Activated CD4-positive, alpha-beta memory T cell treated with anti-CD3 and anti-CD28 coated beads, Interleukin-2, amount 10 ng/mL, durations not matched to agents 7 days and 5 days (primary cell): ENCODE results near the gene NCAM2. TPM values are rescaled to one million over a fixed set of nuclear protein-coding genes. Genes with fewer than 3 reads are reported as not detected.
A peak's percentile ranks its signal among the peaks of the same experiment; 100 is the strongest.
"Not testable (repeated sequence)": the region's sequence is repeated elsewhere in the genome, so short reads cannot be mapped to it uniquely, and the experiment has no call there.

Experiments used
- CTCF ChIA-PET: fragments of 350-600 bp; sonication (Branson Sonifier 250); formaldehyde crosslinking; loops from one replicate; lab custom pipeline; 2021; ENCODE audit warnings: antibody characterized with exemption, inconsistent platforms; lab: Charles Lee
- POLR2A ChIA-PET: fragments of 350-600 bp; sonication (Branson Sonifier 250); formaldehyde crosslinking; loops from one replicate; lab custom pipeline; 2021; ENCODE audit warnings: antibody characterized with exemption; lab: Charles Lee
- DNase-seq: peaks from one replicate; pipeline ENCODE4 v3.0.0-alpha.2; 2020
- H3K27ac Mint-ChIP-seq: one replicate; pipeline ENCODE4 v1.8.0; 2021; ENCODE audit warnings: mild to moderate bottlenecking, mixed read lengths
- H3K27me3 Mint-ChIP-seq: one replicate; pipeline ENCODE4 v1.8.0; 2021; ENCODE audit warnings: mixed read lengths
- H3K36me3 Mint-ChIP-seq: one replicate; pipeline ENCODE4 v1.8.0; 2021; ENCODE audit warnings: low read depth, mixed read lengths
- H3K4me1 Mint-ChIP-seq: one replicate; pipeline ENCODE4 v1.8.0; 2021; ENCODE audit warnings: mixed read lengths
- H3K4me3 Mint-ChIP-seq: one replicate; pipeline ENCODE4 v1.8.0; 2021; ENCODE audit warnings: mild to moderate bottlenecking, mixed read lengths
- H3K9me3 Mint-ChIP-seq: one replicate; pipeline ENCODE4 v1.8.0; 2021; ENCODE audit warnings: mixed read lengths
- total RNA-seq, 2 experiments: library from RNA; stranded (reverse); gene quantifications; one replicate each; pipeline ENCODE4 v1.2.3, GENCODE V29; 2021

NCAM2 gene
- total RNA-seq, 2 experiments from 2014 or later: not detected

DNA sequence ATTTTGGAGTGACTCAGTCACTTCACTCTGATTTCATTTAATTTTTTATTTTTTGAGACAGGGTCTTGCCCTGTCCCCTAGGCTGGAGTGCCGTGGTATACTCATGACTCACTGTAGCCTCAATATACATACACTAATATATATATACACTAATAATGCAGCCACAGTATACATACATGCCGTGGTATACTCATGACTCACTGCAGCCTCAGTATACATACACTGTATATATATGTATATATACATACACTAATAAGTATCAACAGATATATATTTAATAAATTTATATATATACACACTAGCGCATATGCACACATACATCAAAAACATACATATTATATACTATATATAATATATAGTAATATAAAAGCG is 149.2 kb downstream of the NCAM2 start:
- Mint-ChIP-seq H3K9me3 (peaks cover 2% of the 10 kb centered on the region), H3K36me3 (no peaks in the 10 kb centered on the region), H3K4me1 (no peaks in the 10 kb centered on the region), H3K27me3 (no peaks in the 10 kb centered on the region), H3K4me3 (no peak overlapping the region), H3K27ac (no peak overlapping the region)
- DNase-seq: no peak
- ChIA-PET CTCF (no interaction called here), POLR2A (no interaction called here)

DNA sequence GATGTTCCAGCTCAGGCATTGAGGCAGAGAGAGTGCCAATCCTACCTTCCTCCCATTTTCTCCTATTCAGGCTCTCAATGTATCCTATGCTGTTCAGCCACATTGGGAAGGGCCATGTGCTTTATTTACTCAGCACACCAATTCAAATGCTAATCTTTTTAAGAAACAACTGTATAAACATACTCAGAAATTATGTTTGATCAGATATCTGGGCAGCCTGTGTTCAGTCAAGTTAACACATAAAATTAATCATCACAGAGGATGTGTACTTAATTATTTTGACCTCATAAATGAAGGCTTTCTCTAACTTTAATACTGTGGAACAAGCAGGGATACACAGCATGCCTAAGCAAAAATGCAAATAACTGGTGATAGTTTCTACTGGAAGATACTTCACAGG is 149.8 kb downstream of the NCAM2 start:
- H3K9me3 Mint-ChIP-seq: peaks cover 2% of the 10 kb centered on the region
- H3K27me3 Mint-ChIP-seq: no peaks in the 10 kb centered on the region
- H3K27ac Mint-ChIP-seq: no peak overlapping the region
- no peak for DNase-seq
- CTCF ChIA-PET: no interaction called here
- POLR2A ChIA-PET: no interaction called here
- H3K4me1 Mint-ChIP-seq: no peaks in the 10 kb centered on the region
- H3K36me3 Mint-ChIP-seq: no peaks in the 10 kb centered on the region
- H3K4me3 Mint-ChIP-seq: no peak overlapping the region

DNA sequence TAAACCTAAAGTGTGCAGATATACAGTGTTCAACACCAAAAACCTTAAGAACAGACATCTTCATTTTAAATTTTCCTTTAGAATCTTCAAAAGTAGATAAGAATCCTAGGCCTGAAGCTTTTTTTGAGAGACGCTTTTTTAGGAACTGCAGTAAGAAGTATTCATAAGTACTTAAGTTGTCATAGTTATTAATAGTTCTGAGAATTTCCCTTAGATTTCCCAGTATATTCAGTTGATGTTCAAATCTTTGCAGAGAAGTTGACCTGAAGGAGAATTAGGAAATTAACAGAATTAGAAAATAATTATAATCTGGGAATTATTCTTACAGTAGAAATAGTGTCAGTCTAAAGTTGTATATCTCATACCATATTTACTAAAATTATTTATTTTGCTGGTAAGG is 150.3 kb downstream of the NCAM2 start:
- H3K9me3 Mint-ChIP-seq: peaks cover 2% of the 10 kb centered on the region
- no peaks in the 10 kb centered on the region for H3K27me3 Mint-ChIP-seq
- H3K36me3 Mint-ChIP-seq: no peaks in the 10 kb centered on the region
- no peak for DNase-seq
- ChIA-PET CTCF (no interaction called here), POLR2A (no interaction called here)
- no peak overlapping the region for H3K4me3 Mint-ChIP-seq
- no peak overlapping the region for H3K27ac Mint-ChIP-seq
- H3K4me1 Mint-ChIP-seq: no peaks in the 10 kb centered on the region

DNA sequence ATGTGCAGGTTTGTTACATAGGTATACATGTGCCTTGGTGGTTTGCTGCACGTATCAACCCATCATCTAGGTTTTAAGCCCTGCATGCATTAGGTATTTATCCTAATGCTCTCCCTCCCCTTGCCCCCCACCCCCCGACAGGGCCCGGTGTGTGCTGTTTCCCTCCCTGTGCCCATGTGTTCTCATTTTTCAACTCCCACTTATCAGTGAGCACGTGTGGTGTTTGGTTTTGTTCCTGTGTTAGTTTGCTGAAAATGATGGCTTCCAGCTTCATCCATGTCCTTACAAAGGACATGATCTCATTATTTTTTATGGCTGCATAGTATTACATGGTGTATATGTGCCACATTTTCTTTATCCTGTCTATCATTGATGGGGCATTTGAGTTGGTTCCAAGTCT is 151.2 kb downstream of the NCAM2 start:
- H3K4me3 Mint-ChIP-seq, H3K4me1 Mint-ChIP-seq, H3K9me3 Mint-ChIP-seq, H3K36me3 Mint-ChIP-seq, POLR2A ChIA-PET, DNase-seq, H3K27me3 Mint-ChIP-seq, H3K27ac Mint-ChIP-seq, CTCF ChIA-PET: not testable (repeated sequence)

DNA sequence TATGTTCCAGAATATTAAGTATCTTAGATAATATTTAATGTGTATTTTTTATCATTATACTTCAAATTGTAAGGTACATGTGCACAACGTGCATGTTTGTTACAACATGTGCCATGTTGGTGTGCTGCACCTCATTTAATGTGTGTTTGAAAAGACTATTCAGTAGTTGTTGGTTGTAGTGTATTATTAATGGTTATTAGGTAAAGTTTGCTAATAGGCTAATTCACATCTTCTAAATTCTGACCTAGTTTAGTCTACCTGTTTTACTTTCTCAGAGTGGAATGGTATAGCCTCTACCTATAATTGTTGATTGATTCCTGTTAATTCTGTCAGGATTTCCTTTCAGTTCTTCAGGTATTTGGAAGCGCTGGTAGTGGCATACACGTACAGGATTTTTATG is 153.0 kb downstream of the NCAM2 start:
- Mint-ChIP-seq H3K27ac (no peak overlapping the region), H3K9me3 (no peaks in the 10 kb centered on the region), H3K27me3 (no peaks in the 10 kb centered on the region), H3K4me3 (no peak overlapping the region), H3K4me1 (no peaks in the 10 kb centered on the region), H3K36me3 (no peaks in the 10 kb centered on the region)
- ChIA-PET CTCF (no interaction called here), POLR2A (no interaction called here)
- DNase-seq: no peak

DNA sequence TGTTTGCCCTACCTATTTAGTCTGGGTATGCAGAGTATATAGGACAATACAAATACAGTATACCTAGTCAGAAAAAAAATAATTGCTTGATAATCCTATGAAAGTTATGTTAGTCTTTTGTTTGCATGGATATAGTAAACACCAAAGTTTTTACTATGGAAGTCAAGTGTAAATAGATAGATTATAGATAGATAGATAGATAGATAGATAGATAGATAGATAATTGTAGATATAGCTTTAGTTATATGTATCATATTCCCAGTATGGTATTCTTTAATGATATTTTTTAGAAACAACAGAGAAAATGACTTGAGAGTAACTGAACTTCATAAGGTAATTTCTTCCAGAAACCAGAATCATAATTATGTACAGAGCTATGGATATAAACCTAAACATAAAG is 158.2 kb downstream of the NCAM2 start:
- no peaks in the 10 kb centered on the region for H3K36me3 Mint-ChIP-seq
- POLR2A ChIA-PET: no interaction called here

DNA sequence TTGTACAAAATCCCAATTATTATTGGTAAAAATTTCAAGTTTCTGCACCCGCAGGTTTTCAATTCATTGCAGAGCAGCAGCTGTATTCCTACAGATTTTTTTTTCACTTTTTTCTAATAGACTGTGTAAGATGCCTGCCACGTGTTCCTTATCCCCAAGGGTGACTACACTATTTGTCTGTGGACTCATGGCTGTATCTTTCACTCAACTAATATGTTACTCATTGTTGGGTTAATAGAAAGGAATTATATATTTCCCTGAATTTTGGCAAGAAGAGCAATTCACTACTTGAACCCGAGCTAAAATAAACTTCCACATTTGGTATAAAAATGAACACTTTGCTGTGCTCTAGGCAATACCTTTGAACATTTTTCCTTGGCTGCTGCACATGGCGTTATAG is 158.7 kb downstream of the NCAM2 start:
- POLR2A ChIA-PET: no interaction called here
- H3K4me1 Mint-ChIP-seq: no peaks in the 10 kb centered on the region
- no peak overlapping the region for H3K27ac Mint-ChIP-seq
- DNase-seq: no peak
- H3K4me3 Mint-ChIP-seq: no peak overlapping the region
- no peaks in the 10 kb centered on the region for H3K27me3 Mint-ChIP-seq
- H3K9me3 Mint-ChIP-seq: no peaks in the 10 kb centered on the region
- no peaks in the 10 kb centered on the region for H3K36me3 Mint-ChIP-seq
- CTCF ChIA-PET: no interaction called here

More for the DNA sequence above, 158.2 kb downstream of the NCAM2 start:
- Mint-ChIP-seq H3K4me3 (no peak overlapping the region), H3K4me1 (no peaks in the 10 kb centered on the region), H3K27ac (no peak overlapping the region), H3K27me3 (no peaks in the 10 kb centered on the region), H3K9me3 (no peaks in the 10 kb centered on the region)
- DNase-seq: no peak
- CTCF ChIA-PET: no interaction called here

DNA sequence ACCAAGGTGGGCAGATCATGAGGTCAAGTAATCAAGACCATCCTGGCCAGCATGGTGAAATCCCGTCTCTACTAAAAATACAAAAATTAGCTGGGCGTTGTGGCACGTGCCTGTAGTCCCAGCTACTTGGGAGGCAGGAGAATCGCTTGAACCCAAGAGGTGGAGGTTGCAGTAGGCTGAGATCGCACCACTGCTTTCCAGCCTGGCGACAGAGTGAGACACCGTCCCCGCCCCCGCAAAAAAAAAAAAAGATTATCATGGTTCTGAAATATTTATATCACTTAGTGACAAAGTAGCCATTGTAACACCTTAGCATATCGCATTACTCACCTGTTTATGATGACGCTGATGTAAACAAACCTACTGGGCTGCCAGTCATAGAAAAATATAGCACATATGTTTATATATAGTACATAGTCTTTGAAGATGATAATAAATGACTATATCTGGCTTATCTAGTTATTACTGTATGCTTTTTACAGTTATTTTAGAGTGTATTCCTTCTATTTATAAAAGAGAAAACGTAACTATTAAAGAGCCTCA is 160.2 kb downstream of the NCAM2 start:
- Mint-ChIP-seq H3K9me3 (no peaks in the 10 kb centered on the region), H3K36me3 (no peaks in the 10 kb centered on the region), H3K27me3 (no peaks in the 10 kb centered on the region), H3K4me3 (no peak overlapping the region), H3K4me1 (no peaks in the 10 kb centered on the region), H3K27ac (no peak overlapping the region)
- ChIA-PET CTCF (no interaction called here), POLR2A (no interaction called here)
- no peak for DNase-seq

DNA sequence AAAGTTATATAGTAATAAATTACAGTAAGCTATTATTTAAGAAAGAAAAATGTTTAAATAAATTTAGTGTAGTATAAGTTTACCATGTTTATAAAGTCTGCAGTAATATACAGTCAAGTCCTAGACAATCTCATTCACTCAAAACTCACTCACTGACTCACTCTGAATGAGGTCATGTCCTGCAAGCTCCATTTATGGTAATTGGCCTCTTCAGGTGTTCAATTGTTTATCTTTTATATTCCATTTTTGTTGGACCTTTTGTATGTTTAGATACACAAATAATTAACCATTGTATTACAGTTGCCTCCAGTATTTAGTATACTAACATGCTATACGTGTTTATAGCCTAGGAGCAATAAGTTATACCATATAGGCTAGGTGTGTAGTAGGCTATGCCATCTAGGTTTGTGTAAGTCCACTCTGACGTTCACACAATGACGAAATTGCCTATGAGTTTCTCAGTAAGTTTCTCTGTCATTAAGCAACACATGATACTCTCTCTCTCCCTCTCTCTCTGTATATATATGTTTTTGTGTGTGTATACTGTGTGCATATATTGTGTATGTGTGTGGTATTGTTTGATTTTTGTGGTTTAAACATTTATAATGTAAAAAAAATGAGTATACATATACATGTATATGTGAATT is 161.2 kb downstream of the NCAM2 start:
- DNase-seq: no peak
- H3K27ac Mint-ChIP-seq: no peak overlapping the region
- no peak overlapping the region for H3K4me3 Mint-ChIP-seq
- peaks cover 1% of the 10 kb centered on the region for H3K4me1 Mint-ChIP-seq
- H3K27me3 Mint-ChIP-seq: no peaks in the 10 kb centered on the region
- ChIA-PET POLR2A (no interaction called here), CTCF (no interaction called here)
- H3K9me3 Mint-ChIP-seq: no peaks in the 10 kb centered on the region
- H3K36me3 Mint-ChIP-seq: no peaks in the 10 kb centered on the region

DNA sequence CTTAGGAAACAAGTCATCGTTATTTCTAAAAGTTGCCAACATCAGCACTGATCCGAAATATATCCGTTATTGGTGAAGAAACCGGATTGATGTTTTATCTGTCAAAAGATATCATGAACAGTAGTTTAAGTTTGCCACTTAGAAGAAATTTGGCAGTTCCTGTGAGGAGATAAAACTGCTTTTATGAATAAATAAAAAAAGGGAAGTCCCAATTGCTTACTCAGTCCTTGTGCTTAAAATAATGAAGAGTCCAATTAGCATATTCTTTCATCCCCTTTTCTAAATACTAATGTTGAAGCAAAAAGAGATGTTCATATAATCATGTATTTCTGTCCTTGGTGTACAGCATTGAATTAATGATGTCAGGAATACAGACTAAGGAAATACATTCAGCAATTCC is 164.6 kb downstream of the NCAM2 start:
- ChIA-PET POLR2A (no interaction called here), CTCF (no interaction called here)
- no peaks in the 10 kb centered on the region for H3K27me3 Mint-ChIP-seq
- no peak for DNase-seq
- peaks cover 1% of the 10 kb centered on the region for H3K4me1 Mint-ChIP-seq
- no peak overlapping the region for H3K4me3 Mint-ChIP-seq
- H3K36me3 Mint-ChIP-seq: no peaks in the 10 kb centered on the region
- H3K27ac Mint-ChIP-seq: no peak overlapping the region
- H3K9me3 Mint-ChIP-seq: no peaks in the 10 kb centered on the region

DNA sequence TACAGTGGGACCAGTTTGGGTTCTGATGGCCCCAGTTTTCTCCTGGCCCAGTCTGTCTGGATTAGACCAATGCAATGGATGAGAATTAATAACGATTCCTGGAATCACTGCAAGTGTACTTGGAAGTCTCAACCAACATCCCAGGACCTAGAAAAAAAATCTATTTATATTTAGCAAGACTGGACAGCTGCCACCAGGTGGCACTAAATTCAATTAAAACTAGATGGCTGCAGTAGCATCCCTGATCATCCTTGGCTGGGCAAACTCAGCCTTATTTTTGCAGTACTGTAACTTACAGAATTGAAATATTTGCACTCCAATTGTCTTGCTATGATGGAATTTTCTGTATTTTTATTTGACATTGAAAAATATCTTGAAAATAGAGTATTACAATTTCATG is 165.7 kb downstream of the NCAM2 start:
- peak; percentile 45 for DNase-seq
- no peak overlapping the region for H3K4me3 Mint-ChIP-seq
- H3K27ac Mint-ChIP-seq: no peak overlapping the region
- POLR2A ChIA-PET: no interaction called here
- H3K27me3 Mint-ChIP-seq: no peaks in the 10 kb centered on the region
- H3K9me3 Mint-ChIP-seq: no peaks in the 10 kb centered on the region
- peaks cover 1% of the 10 kb centered on the region for H3K4me1 Mint-ChIP-seq
- no peaks in the 10 kb centered on the region for H3K36me3 Mint-ChIP-seq
- CTCF ChIA-PET: no interaction called here

DNA sequence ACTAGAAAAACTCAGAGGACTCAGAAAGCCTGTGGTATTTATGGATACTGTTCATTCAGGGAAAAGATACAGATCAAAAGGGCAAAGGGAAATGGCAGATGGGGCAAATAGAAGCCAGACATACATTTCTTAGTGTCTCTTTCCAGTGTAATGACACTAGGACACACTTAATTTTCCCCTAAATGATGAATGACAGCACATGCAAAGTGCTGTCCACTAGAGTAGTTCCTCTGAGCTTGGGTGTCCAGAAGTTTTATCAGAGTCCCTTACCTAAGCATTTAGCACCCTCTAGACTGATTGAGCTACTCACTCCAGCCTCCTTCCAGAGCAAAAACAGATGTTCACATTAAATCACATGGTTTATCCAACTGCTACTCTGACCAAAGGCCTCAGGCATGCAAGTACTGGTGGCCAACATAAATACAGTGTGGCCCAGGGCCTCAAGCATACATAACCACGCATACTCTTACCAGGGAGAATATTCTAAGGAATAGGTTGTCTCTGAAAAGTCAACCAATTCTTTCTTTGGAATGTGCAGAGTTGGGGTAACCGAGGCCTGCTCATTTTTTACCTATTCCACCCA is 166.9 kb downstream of the NCAM2 start:
- H3K9me3 Mint-ChIP-seq: no peaks in the 10 kb centered on the region
- CTCF ChIA-PET: no interaction called here
- POLR2A ChIA-PET: no interaction called here

DNA sequence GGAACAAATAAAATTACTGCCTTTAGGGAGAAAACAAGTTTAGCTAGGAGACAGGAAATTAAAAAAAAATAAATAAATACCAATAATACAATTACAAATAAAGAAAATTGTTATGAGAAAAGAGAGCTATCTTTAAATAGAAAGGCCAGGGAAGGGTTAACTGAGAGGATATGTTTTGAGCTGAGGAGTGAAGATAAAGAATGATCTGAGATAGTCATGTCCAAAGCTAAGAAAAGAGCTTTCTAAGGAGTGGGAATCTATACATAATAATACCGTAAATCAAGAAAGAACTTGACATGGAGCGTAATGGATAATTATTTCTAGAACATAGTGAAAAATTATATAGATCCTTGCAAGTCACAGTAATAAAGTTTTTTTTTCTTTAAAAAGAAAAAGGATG is 176.5 kb downstream of the NCAM2 start:
- ChIA-PET CTCF (no interaction called here), POLR2A (no interaction called here)
- H3K9me3 Mint-ChIP-seq: no peaks in the 10 kb centered on the region
- DNase-seq: no peak
- no peak overlapping the region for H3K27ac Mint-ChIP-seq
- H3K27me3 Mint-ChIP-seq: no peaks in the 10 kb centered on the region
- peaks cover 9% of the 10 kb centered on the region for H3K4me1 Mint-ChIP-seq
- no peaks in the 10 kb centered on the region for H3K36me3 Mint-ChIP-seq
- no peak overlapping the region for H3K4me3 Mint-ChIP-seq

More for the DNA sequence above, 166.9 kb downstream of the NCAM2 start:
- Mint-ChIP-seq H3K4me3 (no peak overlapping the region), H3K27me3 (no peaks in the 10 kb centered on the region), H3K27ac (no peak overlapping the region), H3K36me3 (no peaks in the 10 kb centered on the region), H3K4me1 (peaks cover 1% of the 10 kb centered on the region)
- DNase-seq: no peak

DNA sequence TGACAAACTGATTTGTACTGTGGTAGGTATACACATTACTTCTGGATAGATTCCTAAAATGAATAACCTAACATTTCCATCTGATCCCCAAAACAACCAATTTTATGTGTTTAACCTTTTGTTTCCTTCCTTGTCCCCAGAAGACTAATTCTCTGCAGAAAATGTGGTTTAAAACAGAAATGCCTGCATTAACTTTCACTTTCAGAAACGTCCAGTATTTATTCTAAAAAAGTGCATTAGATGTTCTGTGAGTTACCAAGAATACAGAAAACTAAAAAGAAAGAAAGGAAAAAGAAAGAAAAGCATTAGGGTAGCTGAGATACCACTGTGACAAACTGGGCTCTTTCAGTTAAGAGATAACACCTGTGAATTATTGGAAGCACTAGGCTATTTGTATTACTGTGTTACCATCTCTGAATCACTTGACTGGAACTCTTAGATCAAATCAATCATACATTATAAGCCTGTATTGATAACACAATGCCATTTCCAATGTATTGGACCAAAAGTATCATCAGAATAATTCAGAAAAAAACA is 177.7 kb downstream of the NCAM2 start:
- CTCF ChIA-PET: no interaction called here
- Mint-ChIP-seq H3K27ac (peak overlapping the region; percentile 3), H3K27me3 (no peaks in the 10 kb centered on the region), H3K4me1 (peaks cover 9% of the 10 kb centered on the region), H3K36me3 (no peaks in the 10 kb centered on the region), H3K9me3 (no peaks in the 10 kb centered on the region), H3K4me3 (no peak overlapping the region)
- no peak for DNase-seq
- POLR2A ChIA-PET: no interaction called here
